OCI-LY7 (cell line): ENCODE results near the gene INSR. TPM values are rescaled to one million over a fixed set of nuclear protein-coding genes. Genes with fewer than 3 reads are reported as not detected.

Experiments used
- BruUV-seq: library from RNA; stranded (reverse); fragments of 400-500 nt; replicated peaks from 2 replicates; lab custom pipeline; 2021; lab: Mats Ljungman, UMichigan
- CTCF ChIA-PET: fragments of 300-600 bp; sonication (Branson Sonifier 250); formaldehyde crosslinking; loops from one replicate; lab custom pipeline; 2022; ENCODE audit warnings: antibody characterized with exemption; ENCODE audit not compliant: unreplicated experiment; lab: Charles Lee
- POLR2A ChIA-PET: fragments of 300-600 bp; sonication (Branson Sonifier 250); formaldehyde crosslinking; loops from one replicate; lab custom pipeline; 2022; ENCODE audit warnings: antibody characterized with exemption; lab: Charles Lee
- DNase-seq: peaks from one replicate; pipeline ENCODE4 v3.0.0-alpha.2; 2015; ENCODE audit warnings: low spot score
- H2AFZ ChIP-seq: fragments of 200-600 bp; sonication (generic), shearing (Covaris generic); 2 replicates; pipeline ENCODE4 v1.6.1; 2014; ENCODE audit warnings: mild to moderate bottlenecking, antibody characterized with exemption, low read length, moderate library complexity
- H3K27ac ChIP-seq: fragments of 200-600 bp; sonication (generic); 2 replicates; pipeline ENCODE4 v1.5.1; 2014; ENCODE audit warnings: mixed run types, low read depth, mild to moderate bottlenecking, moderate library complexity, low read length, inconsistent platforms; ENCODE audit not compliant: poor library complexity, severe bottlenecking
- H3K36me3 ChIP-seq: fragments of 200-600 bp; sonication (generic); 2 replicates; pipeline ENCODE4 v1.6.1; 2014; ENCODE audit warnings: mild to moderate bottlenecking, antibody characterized with exemption, low read length, moderate library complexity, mixed read lengths; ENCODE audit not compliant: insufficient read depth
- H3K4me1 ChIP-seq: fragments of 200-600 bp; sonication (generic); 2 replicates; pipeline ENCODE4 v1.5.1; 2014; ENCODE audit warnings: mild to moderate bottlenecking, low read length; ENCODE audit not compliant: insufficient read depth, poor library complexity, severe bottlenecking
- H3K4me2 ChIP-seq: fragments of 200-600 bp; sonication (generic); 2 replicates; pipeline ENCODE4 v1.6.1; 2014; ENCODE audit warnings: mild to moderate bottlenecking, low read length
- H3K4me3 ChIP-seq: fragments of 200-600 bp; sonication (generic); 2 replicates; pipeline ENCODE4 v1.5.1; 2014; ENCODE audit warnings: mild to moderate bottlenecking, low read depth, low read length; ENCODE audit not compliant: poor library complexity, severe bottlenecking
- H3K79me2 ChIP-seq: fragments of 200-600 bp; sonication (generic); 2 replicates; pipeline ENCODE4 v1.6.1; 2016; ENCODE audit warnings: low read depth, mild to moderate bottlenecking, low read length, moderate library complexity, mixed read lengths; ENCODE audit not compliant: insufficient read depth
- H3K9me2 ChIP-seq: fragments of 200-600 bp; sonication (generic); 2 replicates; pipeline ENCODE4 v1.6.1; 2016; ENCODE audit warnings: mild to moderate bottlenecking, low read length, mixed read lengths; ENCODE audit not compliant: insufficient read depth
- H3K9me3 ChIP-seq: fragments of 200-600 bp; sonication (generic); 2 replicates; pipeline ENCODE4 v1.6.1; 2014; ENCODE audit warnings: mild to moderate bottlenecking, mixed run types, low read length, mixed read lengths
- H4K20me1 ChIP-seq: fragments of 200-600 bp; sonication (generic); 2 replicates; pipeline ENCODE4 v1.6.1; 2014; ENCODE audit warnings: mild to moderate bottlenecking, antibody characterized with exemption, low read length, moderate library complexity, mixed read lengths; ENCODE audit not compliant: insufficient read depth
- EZH2phosphoT487 ChIP-seq: fragments of 200-600 bp; sonication (generic); IDR thresholded peaks from 2 replicates; pipeline ENCODE4 v1.6.1; 2018; ENCODE audit warnings: low read depth, borderline replicate concordance, mild to moderate bottlenecking, mixed run types, antibody characterized with exemption, low read length, moderate library complexity, mixed read lengths
- intact Hi-C: fragments of 100-400 bp; cut with micrococcal nuclease; formaldehyde crosslinking; loops from one replicate; pipeline ENCODE4 v1.10.0; 2022; ENCODE audit not compliant: unreplicated experiment
- total RNA-seq, 2 experiments: library from RNA; depleted of rRNA in 1 of 2; stranded (reverse); fragments of >200 nt in 1 of 2; shearing (Covaris generic) in 1 of 2; gene quantifications; 2 replicates each; pipeline ENCODE4 v1.2.3, GENCODE V29; 2014 to 2022
- TF ChIP-seq, protein P1 (sequence below): fragments of 200-600 bp; sonication (generic); conservative IDR thresholded peaks from 2 replicates; pipeline ENCODE4 v1.5.1; 2014; ENCODE audit warnings: mild to moderate bottlenecking, antibody characterized with exemption, low read length, moderate library complexity, mixed read lengths

Gene INSR
- total RNA-seq, 2 experiments from 2014 or later, result 57.7 to 74.0 TPM

DNA sequence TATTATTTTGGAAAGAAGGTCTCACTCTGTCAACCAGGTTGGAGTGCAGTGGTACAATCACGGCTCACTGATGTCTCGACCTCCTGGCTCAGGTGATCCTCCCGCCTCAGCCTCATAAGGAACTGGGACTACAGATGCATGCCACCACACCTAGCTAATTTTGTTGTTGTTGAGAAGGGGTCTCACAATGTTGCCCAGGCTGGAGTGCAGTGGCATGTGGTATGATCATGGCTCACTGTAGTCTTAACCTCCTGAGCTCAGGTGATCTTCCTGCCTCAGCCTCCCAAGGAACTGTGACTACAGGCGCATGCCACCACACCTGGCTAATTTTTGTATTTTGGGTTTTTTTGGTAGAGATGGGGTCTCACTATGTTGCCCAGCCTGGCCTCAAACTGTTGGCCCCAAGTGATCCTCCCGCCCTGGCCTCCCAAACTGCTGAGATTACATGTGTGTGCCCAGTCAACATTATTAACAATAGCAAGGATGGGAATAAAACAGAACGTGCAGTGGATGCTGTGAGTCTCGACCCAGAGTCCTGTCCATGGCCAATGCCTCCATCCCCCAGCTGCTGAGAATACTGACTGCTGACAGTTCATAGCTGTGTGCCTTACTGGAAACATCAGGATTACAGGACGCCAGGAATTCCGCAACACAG, 230.3 kb downstream of the INSR start:
- intact Hi-C loops, result no loop called here
- Histone ChIP-seq H3K9me3 (no peaks in the 10 kb centered on the region), H3K4me1 (peaks cover 6% of the 10 kb centered on the region), H3K9me2 (no peaks in the 10 kb centered on the region), H2AFZ (no peak overlapping the region), H3K4me2 (no peak overlapping the region), H3K4me3 (no peak overlapping the region), H4K20me1 (no peaks in the 10 kb centered on the region), H3K27ac (no peak overlapping the region), H3K36me3 (no peaks in the 10 kb centered on the region), H3K79me2 (no peaks in the 10 kb centered on the region)
- POLR2A ChIA-PET, result interaction anchor here (1.1 kb wide), 1 partner anchor 262 kb away, joined by 4 read pairs; no protein-coding TSS in a partner anchor
- no peak for TF ChIP-seq EZH2phosphoT487
- TF ChIP-seq, protein P1, sequence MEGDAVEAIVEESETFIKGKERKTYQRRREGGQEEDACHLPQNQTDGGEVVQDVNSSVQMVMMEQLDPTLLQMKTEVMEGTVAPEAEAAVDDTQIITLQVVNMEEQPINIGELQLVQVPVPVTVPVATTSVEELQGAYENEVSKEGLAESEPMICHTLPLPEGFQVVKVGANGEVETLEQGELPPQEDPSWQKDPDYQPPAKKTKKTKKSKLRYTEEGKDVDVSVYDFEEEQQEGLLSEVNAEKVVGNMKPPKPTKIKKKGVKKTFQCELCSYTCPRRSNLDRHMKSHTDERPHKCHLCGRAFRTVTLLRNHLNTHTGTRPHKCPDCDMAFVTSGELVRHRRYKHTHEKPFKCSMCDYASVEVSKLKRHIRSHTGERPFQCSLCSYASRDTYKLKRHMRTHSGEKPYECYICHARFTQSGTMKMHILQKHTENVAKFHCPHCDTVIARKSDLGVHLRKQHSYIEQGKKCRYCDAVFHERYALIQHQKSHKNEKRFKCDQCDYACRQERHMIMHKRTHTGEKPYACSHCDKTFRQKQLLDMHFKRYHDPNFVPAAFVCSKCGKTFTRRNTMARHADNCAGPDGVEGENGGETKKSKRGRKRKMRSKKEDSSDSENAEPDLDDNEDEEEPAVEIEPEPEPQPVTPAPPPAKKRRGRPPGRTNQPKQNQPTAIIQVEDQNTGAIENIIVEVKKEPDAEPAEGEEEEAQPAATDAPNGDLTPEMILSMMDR, result no peak
- CTCF ChIA-PET, result no interaction called here
- no peak for DNase-seq
- no TSS peak for BruUV-seq

GRCh38 chr19:7063339-7063738, 230.9 kb downstream of the INSR start:
- intact Hi-C loops, result no loop called here

More at GRCh38 chr19:7063339-7063738, 230.9 kb downstream of the INSR start:
- H3K36me3 ChIP-seq, result no peaks in the 10 kb centered on the region
- no peak overlapping the region for H3K4me3 ChIP-seq
- ChIA-PET CTCF (no interaction called here), POLR2A (no interaction called here)
- DNase-seq, result no peak
- H3K4me2 ChIP-seq, result no peak overlapping the region
- TF ChIP-seq EZH2phosphoT487, result no peak
- no peaks in the 10 kb centered on the region for H3K9me2 ChIP-seq
- no TSS peak for BruUV-seq
- H3K79me2 ChIP-seq, result no peaks in the 10 kb centered on the region
- H3K4me1 ChIP-seq, result peaks cover under 1% of the 10 kb centered on the region
- H2AFZ ChIP-seq, result no peak overlapping the region
- H4K20me1 ChIP-seq, result no peaks in the 10 kb centered on the region
- H3K9me3 ChIP-seq, result no peaks in the 10 kb centered on the region
- no peak overlapping the region for H3K27ac ChIP-seq

Other genes with a start within 250 kb of the INSR start
- gene MBD3L2, start 245.1 kb downstream of the INSR start, total RNA-seq (2014; rRNA removed; shearing (Covaris generic)), result not detected in 2 replicates
- gene MBD3L2, start 245.1 kb downstream of the INSR start, total RNA-seq (2022), result not detected in 2 replicates
- gene MBD3L3, start 235.7 kb downstream of the INSR start, total RNA-seq (2014; rRNA removed; shearing (Covaris generic)), result not detected in 2 replicates
- gene MBD3L3, start 235.7 kb downstream of the INSR start, total RNA-seq (2022), result not detected in 2 replicates
- gene ZNF557, start 224.7 kb downstream of the INSR start, total RNA-seq (2014; rRNA removed; shearing (Covaris generic)), result 12.0 and 18.0 TPM in 2 replicates
- gene ZNF557, start 224.7 kb downstream of the INSR start, total RNA-seq (2022), result 16.1 and 18.2 TPM in 2 replicates
- gene ARHGEF18, start 54.5 kb upstream of the INSR start, total RNA-seq (2014; rRNA removed; shearing (Covaris generic)), result 45.8 and 48.1 TPM in 2 replicates
- gene ARHGEF18, start 54.5 kb upstream of the INSR start, total RNA-seq (2022), result 55.2 and 59.3 TPM in 2 replicates
- gene PEX11G, start 194.6 kb upstream of the INSR start, total RNA-seq (2014; rRNA removed; shearing (Covaris generic)), result not detected in 2 replicates
- not detected in 2 replicates for gene PEX11G, start 194.6 kb upstream of the INSR start, total RNA-seq (2022)
- gene ZNF358, start 221.7 kb upstream of the INSR start, total RNA-seq (2014; rRNA removed; shearing (Covaris generic)), result not detected in 2 replicates
- not detected in 2 replicates for gene ZNF358, start 221.7 kb upstream of the INSR start, total RNA-seq (2022)
- gene MCOLN1, start 228.2 kb upstream of the INSR start, total RNA-seq (2014; rRNA removed; shearing (Covaris generic)), result 2.4 and 7.8 TPM in 2 replicates
- 16.7 and 18.3 TPM in 2 replicates for gene MCOLN1, start 228.2 kb upstream of the INSR start, total RNA-seq (2022)
- 50.6 and 54.3 TPM in 2 replicates for gene PNPLA6, start 241.3 kb upstream of the INSR start, total RNA-seq (2014; rRNA removed; shearing (Covaris generic))
- 92.4 and 93.0 TPM in 2 replicates for gene PNPLA6, start 241.3 kb upstream of the INSR start, total RNA-seq (2022)